CD14-positive monocyte (primary cell): ENCODE data around the gene SLC35F3. TPM values are rescaled to one million over a fixed set of nuclear protein-coding genes. Genes with fewer than 3 reads are reported as not detected.

Experiments
- DNase-seq, 3 donors: peaks; one replicate each; pipeline ENCODE4 v3.0.0-alpha.2; 2011 to 2022
- H2AFZ ChIP-seq: 2 replicates; pipeline ENCODE4 v1.6.0; 2012; ENCODE audit warnings: mild to moderate bottlenecking, low read depth, low read length, inconsistent platforms; ENCODE audit not compliant: insufficient read depth, poor library complexity, severe bottlenecking
- H3K27ac ChIP-seq, 2 donors: 1 replicate in 1 of 2; 2 replicates in 1 of 2; pipeline ENCODE4 v1.5.1; 2012 to 2013; ENCODE audit warnings: low read length in 2 of 2, control low read depth in 1 of 2, inconsistent platforms in 1 of 2, low read depth in 1 of 2, mild to moderate bottlenecking in 1 of 2
- H3K27me3 ChIP-seq, 2 donors: one replicate each; pipeline versions ENCODE4 v1.6.0 to v1.6.1; 2011 to 2013; ENCODE audit warnings: low read length in 2 of 2; ENCODE audit not compliant: control insufficient read depth in 2 of 2, insufficient read depth in 2 of 2
- H3K36me3 ChIP-seq, 2 donors: replicated peaks in 1 of 2; 1 replicate in 1 of 2; 2 replicates in 1 of 2; pipeline versions ENCODE4 v1.5.1 to v1.6.1; 2012 to 2013; ENCODE audit warnings: low read length in 2 of 2, control low read depth in 1 of 2, inconsistent platforms in 1 of 2, mild to moderate bottlenecking in 1 of 2; ENCODE audit not compliant: insufficient read depth in 2 of 2, control insufficient read depth in 1 of 2
- H3K4me1 ChIP-seq, 2 donors: 1 replicate in 1 of 2; 2 replicates in 1 of 2; pipeline versions ENCODE4 v1.5.1 to v1.6.1; 2012 to 2013; ENCODE audit warnings: low read length in 2 of 2, control low read depth in 1 of 2, inconsistent platforms in 1 of 2, mild to moderate bottlenecking in 1 of 2, moderate library complexity in 1 of 2; ENCODE audit not compliant: insufficient read depth in 2 of 2, control insufficient read depth in 1 of 2
- H3K4me2 ChIP-seq: replicated peaks from 2 replicates; pipeline ENCODE3; 2012; ENCODE audit warnings: low read length, moderate library complexity, mild to moderate bottlenecking; ENCODE audit not compliant: poor library complexity, severe bottlenecking; ENCODE audit errors: extremely low read depth
- H3K4me3 ChIP-seq, 3 experiments: fragments of 200-600 bp in 1 of 3; sonication (generic) in 1 of 3; replicated peaks in 1 of 3; 1 replicate in 2 of 3; 2 replicates in 1 of 3; pipeline ENCODE4 v1.5.1; 2011 to 2013; ENCODE audit warnings: low read length in 3 of 3, mild to moderate bottlenecking in 3 of 3, control low read depth in 2 of 3, low read depth in 2 of 3, inconsistent platforms in 1 of 3, moderate library complexity in 1 of 3
- H3K79me2 ChIP-seq: 2 replicates; pipeline ENCODE4 v1.6.0; 2012; ENCODE audit warnings: mild to moderate bottlenecking, control low read depth, inconsistent platforms, low read length, moderate library complexity; ENCODE audit not compliant: insufficient read depth
- H3K9ac ChIP-seq: 2 replicates; pipeline ENCODE4 v1.6.0; 2017; ENCODE audit warnings: low read length, mild to moderate bottlenecking; ENCODE audit not compliant: insufficient read depth, poor library complexity, severe bottlenecking
- H3K9me3 ChIP-seq, 2 donors: replicated peaks in 1 of 2; 1 replicate in 1 of 2; 2 replicates in 1 of 2; pipeline versions ENCODE4 v1.5.1 to v1.6.1; 2012 to 2013; ENCODE audit warnings: low read length in 2 of 2, control low read depth in 1 of 2; ENCODE audit not compliant: control insufficient read depth in 1 of 2, insufficient read depth in 1 of 2
- H4K20me1 ChIP-seq: 2 replicates; pipeline ENCODE4 v1.6.0; 2012; ENCODE audit warnings: mild to moderate bottlenecking, low read length, control low read depth, moderate library complexity; ENCODE audit not compliant: insufficient read depth
- H3K27ac Mint-ChIP-seq, 7 donors: one replicate each; pipeline ENCODE4 v1.8.0; 2020; ENCODE audit warnings: mild to moderate bottlenecking in 7 of 7, mixed read lengths in 7 of 7, moderate library complexity in 6 of 7, inconsistent platforms in 2 of 7
- H3K27me3 Mint-ChIP-seq, 3 donors: one replicate each; pipeline ENCODE4 v1.8.0; 2021 to 2022; ENCODE audit warnings: low read depth in 3 of 3, mild to moderate bottlenecking in 3 of 3, mixed read lengths in 3 of 3, moderate library complexity in 3 of 3, inconsistent platforms in 1 of 3
- H3K36me3 Mint-ChIP-seq, 2 donors: one replicate each; pipeline ENCODE4 v1.8.0; 2020; ENCODE audit warnings: mixed read lengths in 2 of 2, inconsistent platforms in 1 of 2, mild to moderate bottlenecking in 1 of 2
- H3K4me1 Mint-ChIP-seq: one replicate; pipeline ENCODE4 v1.8.0; 2020; ENCODE audit warnings: mild to moderate bottlenecking, mixed read lengths
- H3K4me3 Mint-ChIP-seq, 2 donors: one replicate each; pipeline ENCODE4 v1.8.0; 2020; ENCODE audit warnings: mild to moderate bottlenecking in 2 of 2, mixed read lengths in 2 of 2, moderate library complexity in 1 of 2
- H3K9me3 Mint-ChIP-seq, 7 donors: one replicate each; pipeline ENCODE4 v1.8.0; 2020 to 2022; ENCODE audit warnings: mixed read lengths in 7 of 7, mild to moderate bottlenecking in 6 of 7, moderate library complexity in 6 of 7, inconsistent platforms in 2 of 7
- WGBS: methylation state at CpG from one replicate; pipeline ENCODE4 v1.1.5; 2013; ENCODE audit warnings: missing lambda C conversion rate; ENCODE audit not compliant: insufficient coverage; 5-methylcytosine and 5-hydroxymethylcytosine counted together
- intact Hi-C, 2 donors: fragments of 100-400 bp; cut with micrococcal nuclease; formaldehyde crosslinking; loops; one replicate each; pipeline versions ENCODE4 v1.15.0 to v1.15.1; 2023
- polyA plus RNA-seq, 3 donors: library from polyadenylated mRNA; depleted of rRNA in 1 of 3; unstranded in 2 of 3; stranded (reverse) in 1 of 3; fragments of 300-500 nt in 2 of 3; fragments of >200 nt in 1 of 3; fragmentation: Illumina TruSeq in 2 of 3; gene quantifications; 1 replicate in 2 of 3; 2 replicates in 1 of 3; pipeline ENCODE4 v1.2.3, GENCODE V29; 2012 to 2021
- TF ChIP-seq, protein P1 (sequence below): fragments of 200-600 bp; IDR thresholded peaks from one replicate; pipeline ENCODE4 v1.8.0; 2022; ENCODE audit warnings: antibody characterized with exemption, mild to moderate bottlenecking

The SLC35F3 gene
- polyA plus RNA-seq, 3 donors, result 0.17 to 0.78 TPM; not detected in 1

DNA sequence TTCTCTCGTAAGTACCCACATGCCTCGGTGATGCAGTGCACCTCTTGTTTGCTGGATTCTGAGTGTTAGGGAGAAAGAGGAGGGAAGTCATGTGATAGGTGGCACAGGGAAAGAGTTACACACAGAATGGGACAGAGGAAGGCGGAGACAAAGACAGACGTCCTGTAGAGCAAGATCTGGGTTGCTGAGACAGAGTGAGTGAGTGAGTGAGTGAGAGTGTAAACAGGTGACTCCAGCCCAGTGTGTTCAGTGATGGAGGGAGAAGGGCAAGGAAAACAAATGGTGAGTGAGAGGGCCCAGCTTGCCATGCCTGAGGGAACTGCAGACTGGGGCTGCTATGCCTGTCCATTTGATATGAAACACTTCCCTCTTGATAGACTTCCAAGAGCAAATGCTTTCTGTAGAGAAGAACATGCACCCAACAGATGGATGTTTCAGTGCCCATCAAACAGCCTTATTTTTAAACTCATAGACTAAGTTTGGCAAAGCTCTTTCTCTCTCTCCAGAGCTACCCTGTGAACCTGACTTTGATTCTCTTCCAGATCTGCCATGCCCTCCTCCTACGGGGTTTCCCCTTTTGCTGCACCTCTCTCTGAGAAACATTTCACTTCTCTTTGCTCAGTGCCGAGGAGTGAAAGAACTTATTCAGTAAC is 258.9 kb downstream of the SLC35F3 start:
- H3K4me2 ChIP-seq, result no peak overlapping the region
- no peaks in the 10 kb centered on the region for H4K20me1 ChIP-seq
- H3K4me1 ChIP-seq, result no peaks in the 10 kb centered on the region
- Mint-ChIP-seq H3K27me3 (peaks cover 0 to 7% (median 6%) of the 10 kb centered on the region in 3 donors), H3K9me3 (no peaks in the 10 kb centered on the region), H3K27ac (peak overlapping the region in 1 of 7 donors; percentile 17), H3K36me3 (no peaks in the 10 kb centered on the region), H3K4me1 (peaks cover 6% of the 10 kb centered on the region), H3K4me3 (no peak overlapping the region)
- H3K27me3 ChIP-seq, result no peaks in the 10 kb centered on the region
- H3K36me3 ChIP-seq, result no peaks in the 10 kb centered on the region
- DNase-seq, result no peak
- no peak overlapping the region for H3K27ac ChIP-seq
- no peaks in the 10 kb centered on the region for H3K9me3 ChIP-seq
- H3K79me2 ChIP-seq, result no peaks in the 10 kb centered on the region
- 73% methylated on average over 3 of the region's 6 CpGs for whole genome bisulfite sequencing
- TF ChIP-seq, protein P1, sequence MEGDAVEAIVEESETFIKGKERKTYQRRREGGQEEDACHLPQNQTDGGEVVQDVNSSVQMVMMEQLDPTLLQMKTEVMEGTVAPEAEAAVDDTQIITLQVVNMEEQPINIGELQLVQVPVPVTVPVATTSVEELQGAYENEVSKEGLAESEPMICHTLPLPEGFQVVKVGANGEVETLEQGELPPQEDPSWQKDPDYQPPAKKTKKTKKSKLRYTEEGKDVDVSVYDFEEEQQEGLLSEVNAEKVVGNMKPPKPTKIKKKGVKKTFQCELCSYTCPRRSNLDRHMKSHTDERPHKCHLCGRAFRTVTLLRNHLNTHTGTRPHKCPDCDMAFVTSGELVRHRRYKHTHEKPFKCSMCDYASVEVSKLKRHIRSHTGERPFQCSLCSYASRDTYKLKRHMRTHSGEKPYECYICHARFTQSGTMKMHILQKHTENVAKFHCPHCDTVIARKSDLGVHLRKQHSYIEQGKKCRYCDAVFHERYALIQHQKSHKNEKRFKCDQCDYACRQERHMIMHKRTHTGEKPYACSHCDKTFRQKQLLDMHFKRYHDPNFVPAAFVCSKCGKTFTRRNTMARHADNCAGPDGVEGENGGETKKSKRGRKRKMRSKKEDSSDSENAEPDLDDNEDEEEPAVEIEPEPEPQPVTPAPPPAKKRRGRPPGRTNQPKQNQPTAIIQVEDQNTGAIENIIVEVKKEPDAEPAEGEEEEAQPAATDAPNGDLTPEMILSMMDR, result no peak
- no peak overlapping the region for H3K4me3 ChIP-seq
- no peak overlapping the region for H2AFZ ChIP-seq
- intact Hi-C loops, result no loop called here
- H3K9ac ChIP-seq, result no peak overlapping the region

DNA sequence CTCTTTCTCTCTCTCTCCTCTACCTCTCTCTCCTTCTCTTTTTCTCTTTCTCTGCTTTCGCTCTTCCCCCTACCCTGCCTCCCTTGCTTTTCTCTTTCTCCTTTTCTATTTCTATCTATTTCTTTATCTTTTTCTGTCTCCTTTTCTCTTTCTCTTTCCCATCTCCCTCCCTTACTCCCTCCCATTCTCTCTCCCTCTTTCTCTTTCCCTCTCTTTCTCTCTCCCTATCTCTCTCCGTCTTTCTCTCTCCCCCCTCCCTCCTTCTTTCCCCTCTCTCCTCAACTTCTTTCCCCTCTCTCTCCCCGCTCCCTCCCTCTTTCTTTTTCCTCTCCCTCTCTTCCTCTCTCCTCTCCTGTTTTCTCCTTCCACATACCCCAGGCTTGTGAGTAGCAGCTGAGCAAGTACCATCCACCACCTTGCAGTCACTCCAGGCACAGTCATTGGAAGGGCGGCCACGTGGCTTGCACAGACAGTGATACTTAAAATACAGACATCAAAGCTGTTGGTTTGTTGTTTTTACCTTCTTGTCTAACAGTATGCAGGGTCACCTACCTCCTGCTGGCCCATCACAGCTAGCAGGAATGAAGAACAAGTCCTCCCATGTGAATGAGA is 259.7 kb downstream of the SLC35F3 start:
- no peaks in the 10 kb centered on the region for H3K9me3 ChIP-seq
- H2AFZ ChIP-seq, result no peak overlapping the region
- H3K4me1 ChIP-seq, result no peaks in the 10 kb centered on the region
- no peaks in the 10 kb centered on the region for H4K20me1 ChIP-seq
- intact Hi-C loops, result no loop called here
- no peaks in the 10 kb centered on the region for H3K36me3 Mint-ChIP-seq
- H3K4me2 ChIP-seq, result no peak overlapping the region
- peaks cover 6% of the 10 kb centered on the region for H3K4me1 Mint-ChIP-seq
- no peak for DNase-seq
- 86% methylated on average over 3 of the region's 5 CpGs for WGBS
- H3K79me2 ChIP-seq, result no peaks in the 10 kb centered on the region
- no peak overlapping the region for H3K27ac ChIP-seq
- no peak overlapping the region for H3K27ac Mint-ChIP-seq
- peaks cover 0 to 7% (median 6%) of the 10 kb centered on the region in 3 donors for H3K27me3 Mint-ChIP-seq
- H3K4me3 Mint-ChIP-seq, result no peak overlapping the region
- TF ChIP-seq, protein P1, result no peak
- no peak overlapping the region for H3K4me3 ChIP-seq
- H3K9me3 Mint-ChIP-seq, result no peaks in the 10 kb centered on the region
- H3K27me3 ChIP-seq, result no peaks in the 10 kb centered on the region
- H3K9ac ChIP-seq, result no peak overlapping the region
- no peaks in the 10 kb centered on the region for H3K36me3 ChIP-seq
